Astrocyte (in vitro differentiated cells and primary cell): ENCODE measurements around the gene SNX27. TPM values are rescaled to one million over a fixed set of nuclear protein-coding genes. Genes with fewer than 3 reads are reported as not detected.

Experiments used
- DNase-seq: peaks from one replicate; pipeline ENCODE4 v3.0.0-alpha.2; 2010; ENCODE audit warnings: low read depth
- FAIRE-seq: peaks from 2 replicates; lab custom pipeline; 2011; peaks lifted over from hg19 to GRCh38; lab: Jason Lieb, UNC
- H2AFZ ChIP-seq: 2 replicates; pipeline ENCODE4 v1.6.0; 2012; ENCODE audit warnings: low read depth, low read length, inconsistent platforms
- H3K27ac ChIP-seq: 2 replicates; pipeline ENCODE4 v1.5.1; 2011; ENCODE audit warnings: low read depth, low read length, inconsistent platforms
- H3K27me3 ChIP-seq: 2 replicates; pipeline ENCODE4 v1.6.0; 2011; ENCODE audit warnings: low read length, inconsistent platforms; ENCODE audit not compliant: insufficient read depth
- H3K36me3 ChIP-seq: 2 replicates; pipeline ENCODE4 v1.5.1; 2011; ENCODE audit warnings: low read length, inconsistent platforms; ENCODE audit not compliant: insufficient read depth
- H3K4me1 ChIP-seq: 2 replicates; pipeline ENCODE4 v1.5.1; 2011; ENCODE audit warnings: low read length, inconsistent platforms; ENCODE audit not compliant: insufficient read depth
- H3K4me2 ChIP-seq: 2 replicates; pipeline ENCODE4 v1.6.0; 2012; ENCODE audit warnings: low read length, inconsistent platforms
- H3K4me3 ChIP-seq: 2 replicates; pipeline ENCODE4 v1.5.1; 2011; ENCODE audit warnings: low read depth, mild to moderate bottlenecking, low read length, inconsistent platforms; ENCODE audit not compliant: insufficient read depth
- H3K79me2 ChIP-seq: 2 replicates; pipeline ENCODE4 v1.6.0; 2012; ENCODE audit warnings: mild to moderate bottlenecking, low read length, inconsistent platforms; ENCODE audit not compliant: insufficient read depth
- H3K9ac ChIP-seq: 2 replicates; pipeline ENCODE4 v1.6.0; 2012; ENCODE audit warnings: mild to moderate bottlenecking, low read length, inconsistent platforms
- H3K9me3 ChIP-seq: 2 replicates; pipeline ENCODE4 v1.5.1; 2012; ENCODE audit warnings: low read depth, mild to moderate bottlenecking, low read length, inconsistent platforms; ENCODE audit not compliant: insufficient read depth
- H4K20me1 ChIP-seq: 2 replicates; pipeline ENCODE4 v1.6.0; 2012; ENCODE audit warnings: low read length, inconsistent platforms; ENCODE audit not compliant: insufficient read depth
- H3K27ac Mint-ChIP-seq: one replicate; pipeline ENCODE4 v1.8.0; 2021; ENCODE audit warnings: mild to moderate bottlenecking, mixed read lengths; ENCODE audit not compliant: unreplicated experiment
- H3K27me3 Mint-ChIP-seq: one replicate; pipeline ENCODE4 v1.8.0; 2021; ENCODE audit warnings: low read depth, mixed read lengths; ENCODE audit not compliant: unreplicated experiment
- H3K36me3 Mint-ChIP-seq: one replicate; pipeline ENCODE4 v1.8.0; 2021; ENCODE audit warnings: low read depth, mixed read lengths; ENCODE audit not compliant: unreplicated experiment
- H3K4me1 Mint-ChIP-seq: one replicate; pipeline ENCODE4 v1.8.0; 2021; ENCODE audit warnings: low read depth, mixed read lengths; ENCODE audit not compliant: unreplicated experiment
- H3K4me3 Mint-ChIP-seq: one replicate; pipeline ENCODE4 v1.8.0; 2021; ENCODE audit warnings: mild to moderate bottlenecking, moderate library complexity, mixed read lengths; ENCODE audit not compliant: unreplicated experiment
- H3K9me3 Mint-ChIP-seq: one replicate; pipeline ENCODE4 v1.8.0; 2021; ENCODE audit warnings: mild to moderate bottlenecking, mixed read lengths; ENCODE audit not compliant: unreplicated experiment
- CTCF ChIP-seq: IDR thresholded peaks from 2 replicates; pipeline ENCODE4 v1.5.1; 2011; ENCODE audit warnings: low read depth, mild to moderate bottlenecking, inconsistent platforms, low read length, moderate library complexity; ENCODE audit not compliant: insufficient read depth
- EZH2 ChIP-seq: IDR thresholded peaks from 2 replicates; pipeline ENCODE4 v1.6.1; 2012; ENCODE audit warnings: mild to moderate bottlenecking, low read length, inconsistent platforms; ENCODE audit not compliant: insufficient read depth
- total RNA-seq: library from RNA; stranded (reverse); gene quantifications from 2 replicates; pipeline ENCODE4 v1.2.1, GENCODE V29; 2021

Gene SNX27
- total RNA-seq, 1 donor from 2014 or later = 53.1 TPM

DNA sequence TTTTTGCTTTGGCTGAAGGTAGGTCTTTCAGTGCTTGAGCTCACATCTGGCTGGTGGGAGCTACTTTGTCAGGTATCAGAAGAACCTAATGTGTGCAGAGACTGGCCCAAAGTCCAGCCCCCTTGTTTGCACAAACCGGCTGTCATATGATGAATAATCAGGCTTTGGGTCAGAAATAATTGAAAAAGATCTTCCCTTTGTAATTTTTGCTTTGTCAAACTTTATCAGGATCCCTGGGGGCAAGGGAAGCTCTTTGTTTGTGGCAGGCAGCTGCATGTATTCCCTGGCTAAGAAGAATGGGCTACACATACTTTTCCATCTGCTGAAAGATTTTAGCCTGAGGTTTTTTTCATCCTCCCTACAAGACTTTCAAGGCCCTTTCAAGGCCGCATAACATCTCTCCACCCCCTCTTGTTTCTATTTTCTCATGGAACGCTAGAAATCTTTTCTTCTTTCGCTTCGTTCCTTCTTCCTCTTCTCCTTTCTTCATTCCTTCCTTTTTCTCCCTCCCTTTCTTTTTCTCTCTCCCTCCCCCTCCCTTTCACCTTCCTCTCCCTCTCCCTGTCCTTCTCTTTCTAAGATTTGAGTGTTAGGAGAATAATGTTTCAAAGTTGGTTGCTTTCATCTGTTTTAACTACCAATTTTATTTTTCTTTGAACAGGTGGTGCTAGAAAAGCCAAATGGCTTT, 46.2 kb upstream of the SNX27 start:
- Mint-ChIP-seq H3K27ac (peak overlapping the region; percentile 26), H3K9me3 (no peaks in the 10 kb centered on the region), H3K36me3 (peaks cover 32% of the 10 kb centered on the region), H3K27me3 (no peaks in the 10 kb centered on the region), H3K4me3 (no peak overlapping the region), H3K4me1 (peaks cover 5% of the 10 kb centered on the region)
- no peaks in the 10 kb centered on the region for H3K27me3 ChIP-seq
- H3K36me3 ChIP-seq = peaks cover 27% of the 10 kb centered on the region
- H4K20me1 ChIP-seq = peaks cover 22% of the 10 kb centered on the region
- no peak overlapping the region for H3K4me2 ChIP-seq
- H3K79me2 ChIP-seq = peaks cover 19% of the 10 kb centered on the region
- TF ChIP-seq CTCF (no peak), EZH2 (no peak)
- no peaks in the 10 kb centered on the region for H3K4me1 ChIP-seq
- no peak overlapping the region for H3K27ac ChIP-seq
- no peak overlapping the region for H2AFZ ChIP-seq
- DNase-seq (no peak), FAIRE-seq (no peak)
- H3K9me3 ChIP-seq = no peaks in the 10 kb centered on the region
- H3K9ac ChIP-seq = no peak overlapping the region
- no peak overlapping the region for H3K4me3 ChIP-seq

DNA sequence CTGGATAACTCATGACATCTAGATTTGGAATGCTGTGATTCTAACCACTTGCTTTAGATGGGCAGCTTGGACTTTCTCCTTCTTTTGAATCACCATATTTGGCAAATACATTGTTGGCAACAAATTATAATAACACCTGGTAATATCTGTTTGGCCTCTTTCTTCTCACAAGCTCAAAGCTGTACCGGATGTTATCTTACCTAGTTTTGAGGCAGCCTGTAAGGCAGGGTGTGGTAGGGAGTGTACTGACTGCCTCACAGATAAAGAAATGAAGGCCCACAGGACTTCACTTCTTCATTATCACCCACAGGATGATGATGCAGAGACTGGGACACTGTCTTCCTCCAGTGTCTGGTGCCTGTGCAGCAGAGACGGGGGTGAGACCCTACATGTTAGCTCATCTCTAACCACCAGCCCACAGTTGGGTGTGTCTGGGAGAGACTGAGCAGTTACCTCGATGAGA, 43.2 kb upstream of the SNX27 start:
- TF ChIP-seq EZH2 (no peak), CTCF (no peak)
- Histone ChIP-seq H3K27ac (no peak overlapping the region), H3K4me3 (no peak overlapping the region), H4K20me1 (peaks cover 5% of the 10 kb centered on the region), H2AFZ (no peak overlapping the region), H3K4me2 (no peak overlapping the region), H3K9ac (no peak overlapping the region), H3K9me3 (no peaks in the 10 kb centered on the region), H3K27me3 (no peaks in the 10 kb centered on the region), H3K79me2 (peaks cover 7% of the 10 kb centered on the region), H3K36me3 (peaks cover 26% of the 10 kb centered on the region), H3K4me1 (no peaks in the 10 kb centered on the region)
- Mint-ChIP-seq H3K4me3 (no peak overlapping the region), H3K4me1 (peaks cover 5% of the 10 kb centered on the region), H3K36me3 (peaks cover 37% of the 10 kb centered on the region), H3K27ac (no peak overlapping the region), H3K9me3 (no peaks in the 10 kb centered on the region), H3K27me3 (no peaks in the 10 kb centered on the region)
- DNase-seq = no peak
- FAIRE-seq = no peak

DNA sequence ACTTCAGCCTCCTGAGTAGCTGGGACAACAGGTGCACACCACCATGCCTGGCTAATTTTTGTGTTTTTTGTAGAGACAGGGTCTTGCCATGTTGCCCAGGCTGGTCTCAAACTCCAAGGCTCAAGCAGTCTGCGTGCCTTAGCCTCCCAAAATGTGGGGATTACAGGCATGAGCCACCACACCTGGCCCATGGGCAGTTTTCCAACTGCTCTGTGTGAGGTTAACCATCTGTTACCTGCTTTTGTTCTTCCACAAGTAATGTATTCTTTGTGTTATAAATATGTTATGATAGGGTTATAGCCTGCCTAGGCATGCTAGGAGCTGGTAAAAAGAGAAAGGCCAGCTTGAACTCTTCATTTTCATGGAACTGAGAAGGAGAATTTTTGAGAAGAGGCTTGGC, 41.0 kb upstream of the SNX27 start:
- H3K4me3 ChIP-seq = no peak overlapping the region
- peaks cover 8% of the 10 kb centered on the region for H3K36me3 ChIP-seq
- TF ChIP-seq CTCF (no peak), EZH2 (no peak)
- Mint-ChIP-seq H3K36me3 (peaks cover 44% of the 10 kb centered on the region), H3K27ac (no peak overlapping the region), H3K27me3 (no peaks in the 10 kb centered on the region), H3K4me3 (no peak overlapping the region), H3K9me3 (no peaks in the 10 kb centered on the region), H3K4me1 (peaks cover 14% of the 10 kb centered on the region)
- H3K4me2 ChIP-seq = no peak overlapping the region
- H3K79me2 ChIP-seq = peaks cover 7% of the 10 kb centered on the region
- H3K4me1 ChIP-seq = peaks cover 6% of the 10 kb centered on the region
- no peak overlapping the region for H2AFZ ChIP-seq
- H3K9ac ChIP-seq = no peak overlapping the region
- DNase-seq (no peak), FAIRE-seq (no peak)
- H3K9me3 ChIP-seq = no peaks in the 10 kb centered on the region
- H3K27ac ChIP-seq = no peak overlapping the region
- H4K20me1 ChIP-seq = peaks cover 5% of the 10 kb centered on the region
- no peaks in the 10 kb centered on the region for H3K27me3 ChIP-seq
